LNCaP clone FGC (cell line): ENCODE measurements around the gene FCF1.

ENCODE experiments used
- DNase-seq: peaks from one replicate; pipeline ENCODE4 v3.0.0-alpha.2; 2011; ENCODE audit warnings: low read depth
- H3K4me3 ChIP-seq: 2 replicates; pipeline ENCODE4 v1.5.1; 2011; ENCODE audit warnings: mild to moderate bottlenecking, low read depth, low read length, control low read depth
- TF ChIP-seq, protein P1 (sequence below): IDR thresholded peaks from 2 replicates; pipeline ENCODE4 v1.5.1; 2012; ENCODE audit warnings: mild to moderate bottlenecking; ENCODE audit not compliant: control insufficient read depth, insufficient read depth; ENCODE audit errors: extremely low read depth

The FCF1 gene

DNA sequence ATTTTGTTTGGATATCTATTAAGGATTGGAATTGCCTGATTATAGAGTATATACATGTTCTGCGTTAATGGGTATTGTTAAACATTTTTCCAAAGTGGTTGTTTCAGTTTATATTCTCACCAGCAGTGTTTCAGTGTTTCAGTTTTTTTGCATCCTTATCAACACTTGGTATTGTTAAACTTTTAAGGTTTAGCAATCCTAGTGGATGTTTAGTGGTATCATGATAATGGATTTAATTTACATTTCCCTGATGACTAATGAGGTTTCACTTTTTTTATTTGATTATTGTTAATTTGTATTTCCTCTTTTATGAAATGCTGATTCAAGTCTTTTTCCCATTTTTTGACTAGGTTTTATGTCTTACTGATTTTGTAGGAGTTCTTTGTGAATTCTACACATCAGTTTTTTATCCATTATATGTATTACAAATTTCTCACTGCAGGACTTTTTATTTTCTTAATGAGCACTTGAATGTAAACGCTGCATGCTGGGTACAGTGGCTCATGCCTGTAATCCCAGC, 73.9 kb downstream of the FCF1 start:
- TF ChIP-seq, protein P1, sequence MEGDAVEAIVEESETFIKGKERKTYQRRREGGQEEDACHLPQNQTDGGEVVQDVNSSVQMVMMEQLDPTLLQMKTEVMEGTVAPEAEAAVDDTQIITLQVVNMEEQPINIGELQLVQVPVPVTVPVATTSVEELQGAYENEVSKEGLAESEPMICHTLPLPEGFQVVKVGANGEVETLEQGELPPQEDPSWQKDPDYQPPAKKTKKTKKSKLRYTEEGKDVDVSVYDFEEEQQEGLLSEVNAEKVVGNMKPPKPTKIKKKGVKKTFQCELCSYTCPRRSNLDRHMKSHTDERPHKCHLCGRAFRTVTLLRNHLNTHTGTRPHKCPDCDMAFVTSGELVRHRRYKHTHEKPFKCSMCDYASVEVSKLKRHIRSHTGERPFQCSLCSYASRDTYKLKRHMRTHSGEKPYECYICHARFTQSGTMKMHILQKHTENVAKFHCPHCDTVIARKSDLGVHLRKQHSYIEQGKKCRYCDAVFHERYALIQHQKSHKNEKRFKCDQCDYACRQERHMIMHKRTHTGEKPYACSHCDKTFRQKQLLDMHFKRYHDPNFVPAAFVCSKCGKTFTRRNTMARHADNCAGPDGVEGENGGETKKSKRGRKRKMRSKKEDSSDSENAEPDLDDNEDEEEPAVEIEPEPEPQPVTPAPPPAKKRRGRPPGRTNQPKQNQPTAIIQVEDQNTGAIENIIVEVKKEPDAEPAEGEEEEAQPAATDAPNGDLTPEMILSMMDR = no peak
- DNase-seq = no peak
- H3K4me3 ChIP-seq = no peak overlapping the region
